ENCODE measurements around the gene MYRF. TPM values are rescaled to one million over a fixed set of nuclear protein-coding genes. Genes with fewer than 3 reads are reported as not detected.

The MYRF gene
- total RNA-seq, 3 donors from 2014 or later (not counting 1 experiment from before 2014, with no cell fraction given), result 4.9 to 15.3 (median 7.3) TPM

- no peaks in the 10 kb centered on the region for H3K36me3 ChIP-seq (ENCODE audit: control insufficient read depth, insufficient read depth, low read length)
- no peak overlapping the region for H3K4me3 Mint-ChIP-seq
- no peaks in the 10 kb centered on the region for H3K9me3 ChIP-seq (ENCODE audit: control insufficient read depth, insufficient read depth, low read length)
- no peak for ATAC-seq
- H3K4me3 ChIP-seq (ENCODE audit: low read length), result no peak overlapping the region
- TF ChIP-seq CTCF (IDR thresholded peaks at IDR 0.05), result no peak
- H3K27ac Mint-ChIP-seq, result no peak overlapping the region
- no peak for DNase-seq
- peaks cover 5 to 8% of the 10 kb centered on the region in 2 donors for H3K27me3 Mint-ChIP-seq (ENCODE audit: low read depth in 2 of 2)
- no peaks in the 10 kb centered on the region for H3K9me3 Mint-ChIP-seq
- no peaks in the 10 kb centered on the region for H3K27me3 ChIP-seq (ENCODE audit: control insufficient read depth, insufficient read depth, low read length)
- WGBS (ENCODE audit: insufficient coverage), result 88% methylated on average over 17 of the region's 19 CpGs
- intact Hi-C loops (cut with micrococcal nuclease), result loop anchor here (5.0 kb wide), 1 partner anchor 254 kb away; no protein-coding TSS in a partner anchor
- peaks cover 7 to 11% of the 10 kb centered on the region in 2 donors for H3K4me1 Mint-ChIP-seq
- H3K27ac ChIP-seq (ENCODE audit: low read length), result no peak overlapping the region
- no peaks in the 10 kb centered on the region for H3K36me3 Mint-ChIP-seq
- peaks cover 7% of the 10 kb centered on the region for H3K4me1 ChIP-seq (ENCODE audit: control insufficient read depth, insufficient read depth, low read length)
These were observed 21.1 kb upstream of the MYRF start for GRCh38 chr11:61731211-61731951.

GRCh38 chr11:61731952-61732675 is 20.3 kb upstream of the MYRF start:
- WGBS (ENCODE audit: insufficient coverage), result 87% methylated on average over 8 of the region's 8 CpGs
- Histone ChIP-seq H3K4me1 (ENCODE audit: control insufficient read depth, insufficient read depth, low read length) (peaks cover 7% of the 10 kb centered on the region), H3K27me3 (ENCODE audit: control insufficient read depth, insufficient read depth, low read length) (no peaks in the 10 kb centered on the region), H3K36me3 (ENCODE audit: control insufficient read depth, insufficient read depth, low read length) (no peaks in the 10 kb centered on the region), H3K9me3 (ENCODE audit: control insufficient read depth, insufficient read depth, low read length) (no peaks in the 10 kb centered on the region), H3K27ac (ENCODE audit: low read length) (no peak overlapping the region), H3K4me3 (ENCODE audit: low read length) (no peak overlapping the region)
- H3K36me3 Mint-ChIP-seq, result no peaks in the 10 kb centered on the region
- no peak for DNase-seq
- H3K9me3 Mint-ChIP-seq, result no peaks in the 10 kb centered on the region
- H3K4me3 Mint-ChIP-seq, result no peak overlapping the region
- no peak for ATAC-seq
- TF ChIP-seq CTCF (IDR thresholded peaks at IDR 0.05), result no peak
- peaks cover 5 to 8% of the 10 kb centered on the region in 2 donors for H3K27me3 Mint-ChIP-seq (ENCODE audit: low read depth in 2 of 2)
- no peak overlapping the region for H3K27ac Mint-ChIP-seq
- intact Hi-C loops (cut with micrococcal nuclease), result loop anchor here (5.0 kb wide), 1 partner anchor 255 kb away; no protein-coding TSS in a partner anchor
- H3K4me1 Mint-ChIP-seq, result peaks cover 7 to 11% of the 10 kb centered on the region in 2 donors

- H3K9me3 ChIP-seq (ENCODE audit: control insufficient read depth, insufficient read depth, low read length), result no peaks in the 10 kb centered on the region
- intact Hi-C loops (cut with micrococcal nuclease), result loop anchor here (1.0 to 5.0 kb wide), 3 partner anchors 36 to 255 kb away; partner anchors contain the start of gene DAGLA
- H3K27ac ChIP-seq (ENCODE audit: low read length), result no peak overlapping the region
- no peak for DNase-seq
- H3K4me3 ChIP-seq (ENCODE audit: low read length), result no peak overlapping the region
- H3K4me3 Mint-ChIP-seq, result no peak overlapping the region
- no peak for TF ChIP-seq CTCF (IDR thresholded peaks at IDR 0.05)
- H3K9me3 Mint-ChIP-seq, result no peaks in the 10 kb centered on the region
- H3K27me3 Mint-ChIP-seq (ENCODE audit: low read depth in 2 of 2), result peaks cover 5 to 8% of the 10 kb centered on the region in 2 donors
- H3K36me3 Mint-ChIP-seq, result no peaks in the 10 kb centered on the region
- ATAC-seq, result no peak
- no peaks in the 10 kb centered on the region for H3K27me3 ChIP-seq (ENCODE audit: control insufficient read depth, insufficient read depth, low read length)
- H3K27ac Mint-ChIP-seq, result no peak overlapping the region
- peaks cover 7 to 11% of the 10 kb centered on the region in 2 donors for H3K4me1 Mint-ChIP-seq
- peaks cover 7% of the 10 kb centered on the region for H3K4me1 ChIP-seq (ENCODE audit: control insufficient read depth, insufficient read depth, low read length)
- 79% methylated on average over 6 of the region's 6 CpGs for WGBS (ENCODE audit: insufficient coverage)
- no peaks in the 10 kb centered on the region for H3K36me3 ChIP-seq (ENCODE audit: control insufficient read depth, insufficient read depth, low read length)
These were observed 19.7 kb upstream of the MYRF start for GRCh38 chr11:61732705-61733104.
